K562 (cell line): ENCODE results near the gene SEMA3C. TPM values are rescaled to one million over a fixed set of nuclear protein-coding genes. Genes with fewer than 3 reads are reported as not detected.

Source experiments
- ARID1B ChIP-seq: fragments of 450-650 bp; IDR thresholded peaks from 2 replicates; pipeline ENCODE4 v1.6.1; 2016; ENCODE audit warnings: antibody characterized with exemption, mild to moderate bottlenecking, inconsistent platforms
- LCOR ChIP-seq: sonication (generic); formaldehyde crosslinking; IDR thresholded peaks from 2 replicates; pipeline ENCODE4 v1.8.0; 2022; ENCODE audit warnings: mild to moderate bottlenecking, missing genetic modification reagents
- NFYB ChIP-seq: IDR thresholded peaks from 2 replicates; pipeline ENCODE4 v1.6.1; 2011; ENCODE audit warnings: mild to moderate bottlenecking, moderate library complexity; ENCODE audit not compliant: insufficient read length; ENCODE audit errors: extremely low read depth
- POLR2A ChIP-seq: fragments of 450-650 bp; conservative IDR thresholded peaks from 2 replicates; pipeline ENCODE4 v1.6.1; 2016
- RCOR1 ChIP-seq, 2 experiments: IDR thresholded peaks; 2 replicates each; pipeline ENCODE4 v1.6.1; 2012; ENCODE audit warnings: low read depth in 2 of 2, low read length in 2 of 2, borderline replicate concordance in 1 of 2, improper control_type of control experiment in 1 of 2
- SMC3 ChIP-seq: conservative IDR thresholded peaks from 2 replicates; pipeline ENCODE4 v1.6.1; 2011; ENCODE audit warnings: low read depth, low read length, improper control_type of control experiment; ENCODE audit not compliant: insufficient read depth
- U2AF2 ChIP-seq: fragments of 200-400 bp; formaldehyde crosslinking; optimal IDR thresholded peaks from 2 replicates; pipeline ENCODE3; 2017; ENCODE audit warnings: low read depth, mild to moderate bottlenecking, low read length
- ZNF584 ChIP-seq: fragments of 200-800 bp; sonication (Bioruptor generic); IDR thresholded peaks from 2 replicates; pipeline ENCODE4 v1.6.1; 2016; ENCODE audit warnings: low read depth, mild to moderate bottlenecking, missing genetic modification characterization, missing compliant biosample characterization
- ZNF586 ChIP-seq: fragments of 450-650 bp; formaldehyde crosslinking; conservative IDR thresholded peaks from 2 replicates; pipeline ENCODE4 v1.4.0; 2020; ENCODE audit warnings: mild to moderate bottlenecking, moderate library complexity
- ZNF766 ChIP-seq: fragments of 200-800 bp; sonication (Bioruptor generic); conservative IDR thresholded peaks from 2 replicates; pipeline ENCODE4 v1.6.1; 2016; ENCODE audit warnings: missing genetic modification characterization, missing compliant biosample characterization
- polyA plus RNA-seq, 8 experiments: library from polyadenylated mRNA; depleted of rRNA in 4 of 8; stranded (reverse) in 5 of 8; unstranded in 3 of 8; fragments of >200 nt; fragmentation: Nextera tagmentation in 2 of 8; fragmentation: Illumina TruSeq in 1 of 8; extraction: Ambion mirVana in 2 of 8; extraction: Trizol in 1 of 8; gene quantifications; 2 replicates each; pipeline versions ENCODE4 v1.2.1 to v1.2.3, GENCODE V29; 2011 to 2014; ENCODE audit warnings: inconsistent platforms in 1 of 8, missing spikeins in 1 of 8
- total RNA-seq, 7 experiments: library from RNA; depleted of rRNA in 6 of 7; stranded (reverse); fragments of >200 nt in 6 of 7; fragmentation: Illumina TruSeq in 2 of 7; extraction: Trizol in 2 of 7; gene quantifications; 2 replicates each; pipeline versions ENCODE4 v1.2.1 to v1.2.3, GENCODE V29; 2011 to 2021; ENCODE audit warnings: low replicate concordance in 1 of 7
- TF ChIP-seq, protein P1 (sequence below), 2 experiments: fragments of 450-650 bp; formaldehyde crosslinking in 1 of 2; IDR thresholded peaks; 2 replicates each; pipeline versions ENCODE4 v1.4.0 to v1.6.1; 2014 to 2020; ENCODE audit warnings: mild to moderate bottlenecking in 2 of 2, borderline replicate concordance in 1 of 2, low read depth in 1 of 2
- TF ChIP-seq, protein P2 (sequence below): fragments of 450-650 bp; IDR thresholded peaks from 2 replicates; pipeline ENCODE4 v1.6.1; 2014; ENCODE audit warnings: low read depth, mild to moderate bottlenecking, moderate library complexity, borderline replicate concordance
- TF ChIP-seq, protein P3 (sequence below): fragments of 450-650 bp; formaldehyde crosslinking; IDR thresholded peaks from 2 replicates; pipeline ENCODE4 v1.4.0; 2020; ENCODE audit warnings: mild to moderate bottlenecking, moderate library complexity
- TF ChIP-seq, protein P4 (sequence below), 3 experiments: IDR thresholded peaks in 2 of 3; conservative IDR thresholded peaks in 1 of 3; 2 replicates each; pipeline ENCODE4 v1.5.1; 2011 to 2012; ENCODE audit warnings: low read length in 3 of 3, mild to moderate bottlenecking in 3 of 3, control low read depth in 2 of 3, improper control_type of control experiment in 1 of 3, inconsistent platforms in 1 of 3, low read depth in 1 of 3, mixed read lengths in 1 of 3, moderate library complexity in 1 of 3; ENCODE audit not compliant: insufficient read depth in 2 of 3

SEMA3C gene
- total and polyA plus RNA-seq, 9 of the 15 experiments (the other 6 are each of a cell fraction or from before 2014, with no cell fraction given): 0.04 to 0.36 (median 0.12) TPM; not detected in 3

DNA sequence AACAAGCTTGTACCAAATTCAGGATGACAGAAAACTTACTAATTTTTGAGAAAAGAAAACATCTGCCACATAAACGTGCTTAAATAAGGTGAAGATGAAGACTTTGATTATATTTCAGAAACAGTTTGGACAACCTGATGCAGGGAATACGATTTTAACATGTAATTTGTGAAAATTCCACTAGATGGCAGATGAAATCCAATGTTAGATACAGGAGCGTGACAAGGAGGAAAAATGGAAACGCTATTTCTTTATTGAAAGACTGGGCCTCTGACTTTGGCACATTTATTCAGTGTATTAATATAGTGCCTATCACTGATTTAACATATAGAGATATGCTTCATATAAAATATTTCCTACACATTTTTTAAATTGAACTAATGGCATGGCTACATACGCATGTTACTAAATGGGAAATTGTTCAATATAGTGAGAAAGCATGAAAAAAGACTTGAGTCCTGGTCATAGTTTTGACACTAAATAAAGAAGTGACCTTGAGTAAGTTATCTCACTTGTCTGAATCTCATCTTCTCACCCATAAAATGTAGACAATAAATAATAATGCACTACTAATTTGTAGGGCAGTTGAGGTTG is 219.7 kb downstream of the SEMA3C start (continued):
- TF ChIP-seq, protein P1, sequence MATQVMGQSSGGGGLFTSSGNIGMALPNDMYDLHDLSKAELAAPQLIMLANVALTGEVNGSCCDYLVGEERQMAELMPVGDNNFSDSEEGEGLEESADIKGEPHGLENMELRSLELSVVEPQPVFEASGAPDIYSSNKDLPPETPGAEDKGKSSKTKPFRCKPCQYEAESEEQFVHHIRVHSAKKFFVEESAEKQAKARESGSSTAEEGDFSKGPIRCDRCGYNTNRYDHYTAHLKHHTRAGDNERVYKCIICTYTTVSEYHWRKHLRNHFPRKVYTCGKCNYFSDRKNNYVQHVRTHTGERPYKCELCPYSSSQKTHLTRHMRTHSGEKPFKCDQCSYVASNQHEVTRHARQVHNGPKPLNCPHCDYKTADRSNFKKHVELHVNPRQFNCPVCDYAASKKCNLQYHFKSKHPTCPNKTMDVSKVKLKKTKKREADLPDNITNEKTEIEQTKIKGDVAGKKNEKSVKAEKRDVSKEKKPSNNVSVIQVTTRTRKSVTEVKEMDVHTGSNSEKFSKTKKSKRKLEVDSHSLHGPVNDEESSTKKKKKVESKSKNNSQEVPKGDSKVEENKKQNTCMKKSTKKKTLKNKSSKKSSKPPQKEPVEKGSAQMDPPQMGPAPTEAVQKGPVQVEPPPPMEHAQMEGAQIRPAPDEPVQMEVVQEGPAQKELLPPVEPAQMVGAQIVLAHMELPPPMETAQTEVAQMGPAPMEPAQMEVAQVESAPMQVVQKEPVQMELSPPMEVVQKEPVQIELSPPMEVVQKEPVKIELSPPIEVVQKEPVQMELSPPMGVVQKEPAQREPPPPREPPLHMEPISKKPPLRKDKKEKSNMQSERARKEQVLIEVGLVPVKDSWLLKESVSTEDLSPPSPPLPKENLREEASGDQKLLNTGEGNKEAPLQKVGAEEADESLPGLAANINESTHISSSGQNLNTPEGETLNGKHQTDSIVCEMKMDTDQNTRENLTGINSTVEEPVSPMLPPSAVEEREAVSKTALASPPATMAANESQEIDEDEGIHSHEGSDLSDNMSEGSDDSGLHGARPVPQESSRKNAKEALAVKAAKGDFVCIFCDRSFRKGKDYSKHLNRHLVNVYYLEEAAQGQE (IDR thresholded peaks at IDR 0.05; ENCODE audit: borderline replicate concordance): peak; percentile 67; the same call in 1 of the 2 replicates
- TF ChIP-seq, protein P1 (CRISPR knock-in tag; IDR thresholded peaks at IDR 0.05; ENCODE audit: low read depth): no peak
- TF ChIP-seq, protein P2, sequence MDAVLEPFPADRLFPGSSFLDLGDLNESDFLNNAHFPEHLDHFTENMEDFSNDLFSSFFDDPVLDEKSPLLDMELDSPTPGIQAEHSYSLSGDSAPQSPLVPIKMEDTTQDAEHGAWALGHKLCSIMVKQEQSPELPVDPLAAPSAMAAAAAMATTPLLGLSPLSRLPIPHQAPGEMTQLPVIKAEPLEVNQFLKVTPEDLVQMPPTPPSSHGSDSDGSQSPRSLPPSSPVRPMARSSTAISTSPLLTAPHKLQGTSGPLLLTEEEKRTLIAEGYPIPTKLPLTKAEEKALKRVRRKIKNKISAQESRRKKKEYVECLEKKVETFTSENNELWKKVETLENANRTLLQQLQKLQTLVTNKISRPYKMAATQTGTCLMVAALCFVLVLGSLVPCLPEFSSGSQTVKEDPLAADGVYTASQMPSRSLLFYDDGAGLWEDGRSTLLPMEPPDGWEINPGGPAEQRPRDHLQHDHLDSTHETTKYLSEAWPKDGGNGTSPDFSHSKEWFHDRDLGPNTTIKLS: no peak
- TF ChIP-seq, protein P3, sequence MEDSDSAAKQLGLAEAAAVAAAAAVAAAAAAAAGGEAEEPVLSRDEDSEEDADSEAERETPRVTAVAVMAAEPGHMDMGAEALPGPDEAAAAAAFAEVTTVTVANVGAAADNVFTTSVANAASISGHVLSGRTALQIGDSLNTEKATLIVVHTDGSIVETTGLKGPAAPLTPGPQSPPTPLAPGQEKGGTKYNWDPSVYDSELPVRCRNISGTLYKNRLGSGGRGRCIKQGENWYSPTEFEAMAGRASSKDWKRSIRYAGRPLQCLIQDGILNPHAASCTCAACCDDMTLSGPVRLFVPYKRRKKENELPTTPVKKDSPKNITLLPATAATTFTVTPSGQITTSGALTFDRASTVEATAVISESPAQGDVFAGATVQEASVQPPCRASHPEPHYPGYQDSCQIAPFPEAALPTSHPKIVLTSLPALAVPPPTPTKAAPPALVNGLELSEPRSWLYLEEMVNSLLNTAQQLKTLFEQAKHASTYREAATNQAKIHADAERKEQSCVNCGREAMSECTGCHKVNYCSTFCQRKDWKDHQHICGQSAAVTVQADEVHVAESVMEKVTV: peak; percentile 41
- TF ChIP-seq NFYB (no peak), LCOR (CRISPR knock-in tag) (no peak), ZNF584 (no peak), POLR2A (no peak), U2AF2 (no peak), SMC3 (peak; percentile 43; the same call in 1 of the 2 replicates), ARID1B (no peak), RCOR1 (IDR thresholded peaks at IDR 0.05; ENCODE audit: borderline replicate concordance in 1 of 2, low read depth in 2 of 2, low read length in 2 of 2) (no peak), ZNF766 (CRISPR knock-in tag) (no peak), ZNF586 (CRISPR knock-in tag) (no peak)
- TF ChIP-seq, protein P4, sequence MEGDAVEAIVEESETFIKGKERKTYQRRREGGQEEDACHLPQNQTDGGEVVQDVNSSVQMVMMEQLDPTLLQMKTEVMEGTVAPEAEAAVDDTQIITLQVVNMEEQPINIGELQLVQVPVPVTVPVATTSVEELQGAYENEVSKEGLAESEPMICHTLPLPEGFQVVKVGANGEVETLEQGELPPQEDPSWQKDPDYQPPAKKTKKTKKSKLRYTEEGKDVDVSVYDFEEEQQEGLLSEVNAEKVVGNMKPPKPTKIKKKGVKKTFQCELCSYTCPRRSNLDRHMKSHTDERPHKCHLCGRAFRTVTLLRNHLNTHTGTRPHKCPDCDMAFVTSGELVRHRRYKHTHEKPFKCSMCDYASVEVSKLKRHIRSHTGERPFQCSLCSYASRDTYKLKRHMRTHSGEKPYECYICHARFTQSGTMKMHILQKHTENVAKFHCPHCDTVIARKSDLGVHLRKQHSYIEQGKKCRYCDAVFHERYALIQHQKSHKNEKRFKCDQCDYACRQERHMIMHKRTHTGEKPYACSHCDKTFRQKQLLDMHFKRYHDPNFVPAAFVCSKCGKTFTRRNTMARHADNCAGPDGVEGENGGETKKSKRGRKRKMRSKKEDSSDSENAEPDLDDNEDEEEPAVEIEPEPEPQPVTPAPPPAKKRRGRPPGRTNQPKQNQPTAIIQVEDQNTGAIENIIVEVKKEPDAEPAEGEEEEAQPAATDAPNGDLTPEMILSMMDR (IDR thresholded peaks at IDR 0.05 in 2 of 3, conservative IDR thresholded peaks at IDR 0.05 in 1 of 3; ENCODE audit: insufficient read depth in 2 of 3, low read depth in 1 of 3, low read length in 3 of 3): peak in 2 of 3 experiments; percentile 50 to 66; a peak in 4 of 6 replicates
